ENCODE measurements around the gene SSTR4. TPM values are rescaled to one million over a fixed set of nuclear protein-coding genes. Genes with fewer than 3 reads are reported as not detected.

Gene SSTR4
- total RNA-seq, 1 experiment from 2014 or later = not detected

- POLR2A ChIA-PET = no interaction called here
- no TSS peak for BruUV-seq (replicated peaks)
- Histone ChIP-seq H3K27me3 (ENCODE audit: control insufficient read depth, insufficient read depth, low read length) (0 out of 2 replicates have a peak, but pooled peaks cover 2% of the 10 kb centered on the region), H3K4me1 (ENCODE audit: control insufficient read depth, insufficient read depth, low read length) (no peaks in the 10 kb centered on the region), H3K36me3 (ENCODE audit: control insufficient read depth, insufficient read depth, low read length) (no peaks in the 10 kb centered on the region), H3K27ac (ENCODE audit: low read length) (no peak overlapping the region), H3K9me3 (ENCODE audit: control insufficient read depth, insufficient read depth, low read depth, low read length) (no peaks in the 10 kb centered on the region), H3K4me3 (ENCODE audit: low read depth in 2 of 2, low read length in 2 of 2) (no peak overlapping the region)
- intact Hi-C loops (cut with micrococcal nuclease; ENCODE audit: unreplicated experiment) (no loop called here), in situ Hi-C loops (cut with HindIII; ENCODE audit: low pct_unique_long_range_greater_than_20kb, low sequenced_read_pairs) (no loop called here)
- no peak for DNase-seq (ENCODE audit: low read depth, low spot score)
- CTCF ChIA-PET = no interaction called here
- TF ChIP-seq, protein P1, sequence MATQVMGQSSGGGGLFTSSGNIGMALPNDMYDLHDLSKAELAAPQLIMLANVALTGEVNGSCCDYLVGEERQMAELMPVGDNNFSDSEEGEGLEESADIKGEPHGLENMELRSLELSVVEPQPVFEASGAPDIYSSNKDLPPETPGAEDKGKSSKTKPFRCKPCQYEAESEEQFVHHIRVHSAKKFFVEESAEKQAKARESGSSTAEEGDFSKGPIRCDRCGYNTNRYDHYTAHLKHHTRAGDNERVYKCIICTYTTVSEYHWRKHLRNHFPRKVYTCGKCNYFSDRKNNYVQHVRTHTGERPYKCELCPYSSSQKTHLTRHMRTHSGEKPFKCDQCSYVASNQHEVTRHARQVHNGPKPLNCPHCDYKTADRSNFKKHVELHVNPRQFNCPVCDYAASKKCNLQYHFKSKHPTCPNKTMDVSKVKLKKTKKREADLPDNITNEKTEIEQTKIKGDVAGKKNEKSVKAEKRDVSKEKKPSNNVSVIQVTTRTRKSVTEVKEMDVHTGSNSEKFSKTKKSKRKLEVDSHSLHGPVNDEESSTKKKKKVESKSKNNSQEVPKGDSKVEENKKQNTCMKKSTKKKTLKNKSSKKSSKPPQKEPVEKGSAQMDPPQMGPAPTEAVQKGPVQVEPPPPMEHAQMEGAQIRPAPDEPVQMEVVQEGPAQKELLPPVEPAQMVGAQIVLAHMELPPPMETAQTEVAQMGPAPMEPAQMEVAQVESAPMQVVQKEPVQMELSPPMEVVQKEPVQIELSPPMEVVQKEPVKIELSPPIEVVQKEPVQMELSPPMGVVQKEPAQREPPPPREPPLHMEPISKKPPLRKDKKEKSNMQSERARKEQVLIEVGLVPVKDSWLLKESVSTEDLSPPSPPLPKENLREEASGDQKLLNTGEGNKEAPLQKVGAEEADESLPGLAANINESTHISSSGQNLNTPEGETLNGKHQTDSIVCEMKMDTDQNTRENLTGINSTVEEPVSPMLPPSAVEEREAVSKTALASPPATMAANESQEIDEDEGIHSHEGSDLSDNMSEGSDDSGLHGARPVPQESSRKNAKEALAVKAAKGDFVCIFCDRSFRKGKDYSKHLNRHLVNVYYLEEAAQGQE (IDR thresholded peaks at IDR 0.05; ENCODE audit: insufficient read depth in 1 of 2, low read depth in 2 of 2, low read length in 1 of 2) = no peak
- ATAC-seq = no peak
Observed at GRCh38 chr20:23017516-23017915, 17.6 kb upstream of the SSTR4 start.

DNA sequence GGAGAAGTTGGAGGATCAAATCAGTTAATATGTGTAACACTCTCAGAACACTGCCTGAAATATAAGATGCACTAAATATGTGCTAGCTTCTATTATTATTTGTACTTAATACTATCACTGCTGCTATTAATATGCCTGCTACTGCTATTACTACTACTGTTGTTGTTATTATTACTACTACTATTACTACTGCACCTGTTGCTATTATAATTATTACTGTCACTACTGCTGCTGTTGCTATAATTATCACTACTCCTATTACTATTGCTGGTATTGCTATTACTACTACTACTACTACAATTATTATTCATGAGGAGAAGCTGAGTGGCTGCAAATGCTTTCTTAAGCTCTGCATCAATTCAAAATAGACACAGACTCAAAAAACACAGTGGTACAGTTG lies 16.7 kb upstream of the SSTR4 start:
- TF ChIP-seq POLR2AphosphoS5 (IDR thresholded peaks at IDR 0.05; ENCODE audit: low read depth, low read length) (no peak), SIN3A (IDR thresholded peaks at IDR 0.05; ENCODE audit: borderline replicate concordance, insufficient read depth, low read depth, low read length) (no peak), CTCF (IDR thresholded peaks at IDR 0.05) (no peak), TCF7L2 (IDR thresholded peaks at IDR 0.05; ENCODE audit: low read depth, low read length) (no peak)
- TF ChIP-seq, protein P1 (IDR thresholded peaks at IDR 0.05; ENCODE audit: insufficient read depth in 1 of 2, low read depth in 2 of 2, low read length in 1 of 2) = no peak
- Histone ChIP-seq H3K27me3 (ENCODE audit: control insufficient read depth, insufficient read depth, low read length) (0 out of 2 replicates have a peak, but pooled peaks cover 2% of the 10 kb centered on the region), H3K36me3 (ENCODE audit: control insufficient read depth, insufficient read depth, low read length) (no peaks in the 10 kb centered on the region), H3K9me3 (ENCODE audit: control insufficient read depth, insufficient read depth, low read depth, low read length) (no peaks in the 10 kb centered on the region), H3K4me1 (ENCODE audit: control insufficient read depth, insufficient read depth, low read length) (no peaks in the 10 kb centered on the region), H3K4me3 (ENCODE audit: low read depth in 2 of 2, low read length in 2 of 2) (no peak overlapping the region), H3K27ac (ENCODE audit: low read length) (no peak overlapping the region)
- POLR2A ChIA-PET = no interaction called here
- ATAC-seq = no peak
- no TSS peak for BruUV-seq (replicated peaks)
- in situ Hi-C loops (cut with HindIII; ENCODE audit: low pct_unique_long_range_greater_than_20kb, low sequenced_read_pairs) (no loop called here), intact Hi-C loops (cut with micrococcal nuclease; ENCODE audit: unreplicated experiment) (no loop called here)
- DNase-seq (ENCODE audit: low read depth, low spot score) = no peak
- CTCF ChIA-PET = interaction anchor here (0.6 kb wide), 1 partner anchor 322 kb away, joined by 3 read pairs; no protein-coding TSS in a partner anchor

All from Panc1 (cell line).